T1000 (cell line): ENCODE data around the gene DAAM2.

ENCODE experiments used
- DNase-seq: peaks from one replicate; lab custom pipeline; 2025; ENCODE audit warnings: mixed read lengths; lab: John Stamatoyannopoulos, UW

Gene DAAM2

GRCh38 chr6:39848171-39848570, 56.0 kb downstream of the DAAM2 start:
- DNase-seq: no peak

GRCh38 chr6:39849228-39849627, 57.1 kb downstream of the DAAM2 start:
- DNase-seq: no peak

- DNase-seq: no peak
Observed at GRCh38 chr6:39849764-39850163, 57.6 kb downstream of the DAAM2 start.

- DNase-seq: no peak
Observed at GRCh38 chr6:39850736-39851297, 58.6 kb downstream of the DAAM2 start.

GRCh38 chr6:39851331-39851730, 59.2 kb downstream of the DAAM2 start:
- DNase-seq: no peak

- DNase-seq: no peak
Observed at GRCh38 chr6:39852324-39852723, 60.1 kb downstream of the DAAM2 start.

- no peak for DNase-seq
Observed at GRCh38 chr6:39853604-39854003, 61.4 kb downstream of the DAAM2 start.

GRCh38 chr6:39855356-39855995, 63.3 kb downstream of the DAAM2 start:
- no peak for DNase-seq

GRCh38 chr6:39859025-39859424, 66.8 kb downstream of the DAAM2 start:
- no peak for DNase-seq

- no peak for DNase-seq
Observed at GRCh38 chr6:39861663-39862062, 69.5 kb downstream of the DAAM2 start.

GRCh38 chr6:39865011-39865888, 73.1 kb downstream of the DAAM2 start:
- DNase-seq: no peak

- no peak for DNase-seq
Observed at GRCh38 chr6:39867592-39867991, 75.4 kb downstream of the DAAM2 start.

GRCh38 chr6:39870950-39871349, 78.8 kb downstream of the DAAM2 start:
- DNase-seq: no peak

- no peak for DNase-seq
Observed at GRCh38 chr6:39873439-39873838, 81.3 kb downstream of the DAAM2 start.

GRCh38 chr6:39876111-39876510, 83.9 kb downstream of the DAAM2 start:
- DNase-seq: no peak

GRCh38 chr6:39876826-39877225, 84.7 kb downstream of the DAAM2 start:
- DNase-seq: no peak

- no peak for DNase-seq
Observed at GRCh38 chr6:39879535-39879934, 87.4 kb downstream of the DAAM2 start.

- DNase-seq: no peak
Observed at GRCh38 chr6:39880594-39880993, 88.4 kb downstream of the DAAM2 start.

- peak; percentile 24 for DNase-seq
Observed at GRCh38 chr6:39881851-39882530, 89.8 kb downstream of the DAAM2 start.

GRCh38 chr6:39882531-39882899, 90.3 kb downstream of the DAAM2 start:
- DNase-seq: peak; percentile 18

GRCh38 chr6:39884696-39885095, 92.5 kb downstream of the DAAM2 start:
- peak; percentile 6 for DNase-seq

- no peak for DNase-seq
Observed at GRCh38 chr6:39885691-39886090, 93.5 kb downstream of the DAAM2 start.

- no peak for DNase-seq
Observed at GRCh38 chr6:39886871-39887270, 94.7 kb downstream of the DAAM2 start.
